Stimulated activated CD4-positive, alpha-beta T cell treated with anti-CD3 and anti-CD28 coated beads, Interleukin-4, amount 100 ng/mL, for 4 hours (primary cell): ENCODE measurements around the gene ZFY.
A peak's percentile ranks its signal among the peaks of the same experiment; 100 is the strongest.
"Not testable (repeated sequence)": the region's sequence is repeated elsewhere in the genome, so short reads cannot be mapped to it uniquely, and the experiment has no call there.

Source experiments
- DNase-seq, 2 experiments: peaks; one replicate each; pipeline ENCODE4 v3.0.0-alpha.2; 2020

ZFY gene

GRCh38 chrY:2979283-2979682, 44.1 kb downstream of the ZFY start:
- no peak for DNase-seq

- no peak for DNase-seq
Measured at GRCh38 chrY:2984491-2984890, 49.3 kb downstream of the ZFY start.

DNA sequence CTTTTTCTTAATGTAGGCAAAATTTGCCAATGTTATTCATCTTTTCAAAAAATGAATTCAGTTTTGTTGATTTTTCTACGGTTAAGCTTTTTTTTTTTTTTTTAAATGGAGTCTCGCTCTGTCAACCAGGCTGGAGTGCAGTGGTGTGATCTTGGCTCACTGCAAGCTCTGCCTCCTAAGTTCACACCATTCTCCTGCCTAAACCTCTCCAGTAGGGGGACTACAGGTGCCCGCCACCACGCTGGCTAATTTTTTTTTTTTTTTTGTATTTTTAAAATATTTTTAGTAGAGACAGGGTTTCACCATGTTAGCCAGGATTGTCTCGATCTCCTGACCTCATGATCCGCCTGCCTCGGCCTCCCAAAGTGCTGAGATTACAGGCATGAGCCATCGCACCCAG, 52.0 kb downstream of the ZFY start:
- not testable (repeated sequence) for DNase-seq

GRCh38 chrY:2997369-2997768, 62.2 kb downstream of the ZFY start:
- DNase-seq = not testable (repeated sequence)

DNA sequence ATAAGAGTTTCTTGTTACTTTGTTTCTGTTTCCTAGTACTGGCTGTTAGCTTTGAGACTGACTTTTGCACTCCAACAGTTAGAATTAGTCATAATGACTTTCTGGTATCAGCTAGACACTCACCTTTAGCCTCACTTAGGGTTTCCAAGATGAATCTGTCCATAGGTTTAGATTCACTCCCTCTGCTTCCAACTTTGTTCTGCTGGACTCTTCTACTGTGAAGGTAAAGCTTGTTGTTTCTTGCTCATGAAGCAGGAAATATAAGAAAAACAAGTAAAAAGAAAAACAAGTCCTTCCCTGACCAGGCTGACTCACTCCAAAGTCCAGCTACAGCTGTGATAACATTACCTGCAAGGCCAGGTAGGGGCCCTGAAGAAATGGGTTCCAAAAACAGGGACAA, 67.0 kb downstream of the ZFY start:
- DNase-seq = no peak

DNA sequence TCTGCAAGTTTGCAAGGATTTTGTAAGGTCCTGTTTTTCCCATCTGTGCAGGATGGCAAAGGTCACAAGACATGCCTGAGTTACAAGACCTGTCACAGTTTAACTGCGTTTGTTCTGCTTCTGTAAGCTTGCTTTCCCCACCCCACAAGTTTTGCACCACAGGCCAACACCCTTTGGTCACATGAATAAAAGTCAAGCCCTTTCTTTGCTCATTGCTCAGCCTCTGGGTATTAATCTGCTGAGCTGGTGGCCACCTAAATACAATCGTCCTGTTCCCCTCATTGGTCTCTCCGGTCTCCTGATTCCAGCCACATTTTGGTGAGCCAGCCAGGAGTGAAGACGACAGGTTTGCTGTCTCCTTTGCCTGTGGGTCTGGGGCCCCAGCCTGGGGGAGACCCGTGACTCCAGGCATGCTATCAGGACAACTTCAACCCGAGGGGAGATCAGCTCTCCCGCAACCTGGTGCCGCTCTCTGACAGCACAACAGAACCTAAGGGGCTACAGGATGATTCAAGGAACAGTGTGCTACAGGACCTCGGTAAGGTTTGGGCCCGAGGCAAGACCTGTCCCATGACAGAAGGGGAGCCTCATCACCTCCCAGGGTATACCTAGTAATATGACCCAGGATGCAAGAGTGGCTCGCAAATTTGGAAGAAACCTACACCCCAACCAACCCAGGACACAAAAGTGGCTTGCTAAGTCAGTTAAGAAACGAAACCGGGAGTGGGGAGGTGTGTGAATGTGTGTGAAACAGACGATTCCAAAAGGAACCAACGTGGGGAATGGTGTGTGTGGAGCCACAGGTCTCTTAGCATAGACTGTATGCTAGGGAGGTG, 67.7 kb downstream of the ZFY start:
- DNase-seq = peak in 1 of 2 experiments; percentile 4

- no peak for DNase-seq
Measured at GRCh38 chrY:3003516-3003830, 68.3 kb downstream of the ZFY start.

- peak in 1 of 2 experiments; percentile 12 for DNase-seq
Measured at GRCh38 chrY:3003846-3004245, 68.7 kb downstream of the ZFY start.

GRCh38 chrY:3006031-3006430, 70.8 kb downstream of the ZFY start:
- not testable (repeated sequence) for DNase-seq

- no peak for DNase-seq
Measured at GRCh38 chrY:3007967-3008366, 72.8 kb downstream of the ZFY start.

DNA sequence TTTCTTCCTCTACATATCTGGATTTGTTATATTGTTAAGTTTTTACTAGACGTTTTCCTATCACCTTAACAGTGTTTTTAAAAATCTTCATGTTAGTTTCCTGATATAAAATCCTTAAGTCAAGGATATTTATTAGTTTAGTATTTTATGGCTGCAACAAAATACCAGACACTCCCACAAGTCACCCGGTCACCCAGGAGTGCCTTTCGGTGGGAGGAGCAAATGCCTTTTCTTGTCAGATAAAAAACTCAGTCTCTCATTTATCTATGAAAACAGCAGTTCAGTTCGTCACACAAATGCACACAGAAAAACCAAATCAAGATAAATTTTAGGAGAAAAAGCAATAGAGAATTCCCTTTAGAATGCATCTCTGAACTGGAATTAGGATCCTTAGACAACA, 77.0 kb downstream of the ZFY start:
- no peak for DNase-seq

DNA sequence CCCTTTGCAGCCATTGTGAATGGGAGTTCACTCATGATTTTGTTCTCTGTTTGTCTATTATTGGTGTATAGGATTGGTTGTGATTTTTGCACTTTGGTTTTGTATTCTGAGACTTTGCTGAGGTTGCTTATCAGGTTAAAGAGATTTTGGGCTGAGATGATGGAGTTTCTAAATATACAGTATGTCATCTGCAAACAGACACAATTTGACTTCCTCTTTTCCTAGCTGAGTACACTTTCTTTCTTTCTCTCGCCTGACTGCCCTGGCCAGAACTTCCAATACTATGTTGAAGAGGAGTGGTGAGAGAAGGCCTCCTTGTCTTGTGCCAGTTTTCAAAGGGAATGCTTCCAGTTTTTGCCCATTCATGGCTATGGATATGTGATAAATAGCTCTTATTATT, 81.4 kb downstream of the ZFY start:
- no peak for DNase-seq

DNA sequence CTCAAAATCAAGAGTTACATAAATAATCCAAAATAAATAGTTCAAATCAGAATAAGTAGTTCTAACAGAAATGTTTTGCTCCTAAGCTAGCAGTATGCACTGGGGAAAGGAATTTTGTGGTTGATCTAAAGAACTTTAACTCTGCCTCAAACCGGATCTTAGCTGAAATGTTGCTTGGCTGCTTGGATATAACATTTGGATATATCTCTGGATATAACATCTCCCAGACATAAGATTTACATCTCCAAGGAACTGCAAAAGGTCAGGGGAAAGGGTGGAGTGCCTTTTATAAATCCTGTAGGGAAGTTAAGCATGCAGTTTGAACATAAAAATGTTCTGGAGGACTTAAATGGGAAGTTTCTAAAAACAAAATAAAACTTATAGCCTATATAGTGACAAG, 83.4 kb downstream of the ZFY start:
- DNase-seq = no peak

- DNase-seq = no peak
Measured at GRCh38 chrY:3019584-3019983, 84.4 kb downstream of the ZFY start.

- no peak for DNase-seq
Measured at GRCh38 chrY:3021176-3021575, 86.0 kb downstream of the ZFY start.

DNA sequence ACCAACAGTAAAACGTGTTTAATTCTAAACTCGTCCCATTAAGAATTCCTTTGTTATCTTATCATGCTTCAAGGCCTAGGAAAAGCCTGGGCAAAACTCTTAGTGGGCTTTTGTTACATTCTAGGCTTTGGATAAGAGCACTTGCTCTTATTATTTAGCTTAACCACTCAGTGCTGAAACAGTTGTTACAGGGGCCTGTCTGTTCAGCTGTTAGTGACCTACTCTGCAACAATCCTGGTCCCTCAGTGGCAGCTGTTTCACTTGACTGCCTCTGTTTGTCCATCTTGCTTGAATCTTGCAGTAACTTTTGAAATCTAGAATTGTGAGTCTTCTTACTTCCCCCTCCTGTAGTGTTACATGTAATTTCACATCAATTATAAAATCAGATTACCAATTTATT, 88.4 kb downstream of the ZFY start:
- DNase-seq = no peak

- DNase-seq = no peak
Measured at GRCh38 chrY:3025357-3025756, 90.2 kb downstream of the ZFY start.
